Measurements from ENCODE around the gene TMEM140.

TMEM140 gene

GRCh38 chr7:135175931-135176330 lies 28.1 kb downstream of the TMEM140 start:
- H3K36me3 Mint-ChIP-seq (ENCODE audit: low read depth): peaks cover 15% of the 10 kb centered on the region

GRCh38 chr7:135177028-135177696 lies 29.3 kb downstream of the TMEM140 start:
- H3K4me1 Mint-ChIP-seq (ENCODE audit: low read depth): peaks cover 6% of the 10 kb centered on the region

More at GRCh38 chr7:135175931-135176330, 28.1 kb downstream of the TMEM140 start:
- no peak overlapping the region for H3K4me3 Mint-ChIP-seq
- no peaks in the 10 kb centered on the region for H3K27me3 Mint-ChIP-seq
- no peak overlapping the region for H3K27ac Mint-ChIP-seq
- H3K4me1 Mint-ChIP-seq (ENCODE audit: low read depth): peaks cover 18% of the 10 kb centered on the region
- H3K9me3 Mint-ChIP-seq: peaks cover 5% of the 10 kb centered on the region

GRCh38 chr7:135178364-135178763 lies 30.5 kb downstream of the TMEM140 start:
- Mint-ChIP-seq H3K9me3 (peaks cover 20% of the 10 kb centered on the region), H3K27ac (no peak overlapping the region), H3K4me1 (ENCODE audit: low read depth) (no peaks in the 10 kb centered on the region), H3K27me3 (no peaks in the 10 kb centered on the region), H3K36me3 (ENCODE audit: low read depth) (peaks cover 39% of the 10 kb centered on the region), H3K4me3 (no peak overlapping the region)

More at GRCh38 chr7:135177028-135177696, 29.3 kb downstream of the TMEM140 start:
- H3K27me3 Mint-ChIP-seq: no peaks in the 10 kb centered on the region
- peaks cover 14% of the 10 kb centered on the region for H3K9me3 Mint-ChIP-seq
- no peak overlapping the region for H3K27ac Mint-ChIP-seq
- no peak overlapping the region for H3K4me3 Mint-ChIP-seq
- peaks cover 27% of the 10 kb centered on the region for H3K36me3 Mint-ChIP-seq (ENCODE audit: low read depth)

GRCh38 chr7:135179321-135179925 lies 31.6 kb downstream of the TMEM140 start:
- Mint-ChIP-seq H3K4me1 (ENCODE audit: low read depth) (no peaks in the 10 kb centered on the region), H3K4me3 (no peak overlapping the region), H3K27ac (no peak overlapping the region), H3K36me3 (ENCODE audit: low read depth) (peaks cover 49% of the 10 kb centered on the region), H3K9me3 (peaks cover 26% of the 10 kb centered on the region), H3K27me3 (no peaks in the 10 kb centered on the region)

- Mint-ChIP-seq H3K36me3 (ENCODE audit: low read depth) (peaks cover 55% of the 10 kb centered on the region), H3K9me3 (peaks cover 26% of the 10 kb centered on the region)
Measured at GRCh38 chr7:135180122-135180521, 32.2 kb downstream of the TMEM140 start.

GRCh38 chr7:135181261-135181928 lies 33.5 kb downstream of the TMEM140 start:
- Mint-ChIP-seq H3K27me3 (no peaks in the 10 kb centered on the region), H3K36me3 (ENCODE audit: low read depth) (peaks cover 66% of the 10 kb centered on the region), H3K27ac (no peak overlapping the region), H3K9me3 (peaks cover 26% of the 10 kb centered on the region), H3K4me3 (no peak overlapping the region), H3K4me1 (ENCODE audit: low read depth) (peaks cover 4% of the 10 kb centered on the region)

More at GRCh38 chr7:135180122-135180521, 32.2 kb downstream of the TMEM140 start:
- no peak overlapping the region for H3K27ac Mint-ChIP-seq
- no peak overlapping the region for H3K4me3 Mint-ChIP-seq
- no peaks in the 10 kb centered on the region for H3K4me1 Mint-ChIP-seq (ENCODE audit: low read depth)
- H3K27me3 Mint-ChIP-seq: no peaks in the 10 kb centered on the region

- H3K27ac Mint-ChIP-seq: no peak overlapping the region
- H3K4me3 Mint-ChIP-seq: no peak overlapping the region
- H3K4me1 Mint-ChIP-seq (ENCODE audit: low read depth): peaks cover 11% of the 10 kb centered on the region
- H3K36me3 Mint-ChIP-seq (ENCODE audit: low read depth): peaks cover 73% of the 10 kb centered on the region
- peaks cover 26% of the 10 kb centered on the region for H3K9me3 Mint-ChIP-seq
- no peaks in the 10 kb centered on the region for H3K27me3 Mint-ChIP-seq
Measured at GRCh38 chr7:135181929-135182678, 34.2 kb downstream of the TMEM140 start.

GRCh38 chr7:135183478-135183877 lies 35.6 kb downstream of the TMEM140 start:
- Mint-ChIP-seq H3K4me1 (ENCODE audit: low read depth) (peaks cover 12% of the 10 kb centered on the region), H3K9me3 (peaks cover 26% of the 10 kb centered on the region), H3K4me3 (no peak overlapping the region), H3K27ac (no peak overlapping the region), H3K36me3 (ENCODE audit: low read depth) (peaks cover 85% of the 10 kb centered on the region), H3K27me3 (no peaks in the 10 kb centered on the region)

- peaks cover 86% of the 10 kb centered on the region for H3K36me3 Mint-ChIP-seq (ENCODE audit: low read depth)
- H3K4me1 Mint-ChIP-seq (ENCODE audit: low read depth): peaks cover 16% of the 10 kb centered on the region
- H3K27ac Mint-ChIP-seq: no peak overlapping the region
- H3K27me3 Mint-ChIP-seq: no peaks in the 10 kb centered on the region
- peaks cover 26% of the 10 kb centered on the region for H3K9me3 Mint-ChIP-seq
- no peak overlapping the region for H3K4me3 Mint-ChIP-seq
Measured at GRCh38 chr7:135184254-135184841, 36.5 kb downstream of the TMEM140 start.

GRCh38 chr7:135185471-135186260 lies 37.8 kb downstream of the TMEM140 start:
- Mint-ChIP-seq H3K4me3 (no peak overlapping the region), H3K36me3 (ENCODE audit: low read depth) (peaks cover 90% of the 10 kb centered on the region), H3K27me3 (no peaks in the 10 kb centered on the region), H3K4me1 (ENCODE audit: low read depth) (peaks cover 16% of the 10 kb centered on the region), H3K27ac (no peak overlapping the region), H3K9me3 (peaks cover 22% of the 10 kb centered on the region)

- Mint-ChIP-seq H3K27me3 (no peaks in the 10 kb centered on the region), H3K27ac (no peak overlapping the region), H3K4me3 (no peak overlapping the region), H3K9me3 (peaks cover 19% of the 10 kb centered on the region), H3K36me3 (ENCODE audit: low read depth) (peaks cover 89% of the 10 kb centered on the region), H3K4me1 (ENCODE audit: low read depth) (peaks cover 16% of the 10 kb centered on the region)
Measured at GRCh38 chr7:135186261-135186540, 38.3 kb downstream of the TMEM140 start.

- no peaks in the 10 kb centered on the region for H3K27me3 Mint-ChIP-seq
- H3K9me3 Mint-ChIP-seq: peaks cover 13% of the 10 kb centered on the region
- H3K4me1 Mint-ChIP-seq (ENCODE audit: low read depth): peaks cover 16% of the 10 kb centered on the region
- H3K27ac Mint-ChIP-seq: no peak overlapping the region
- no peak overlapping the region for H3K4me3 Mint-ChIP-seq
- H3K36me3 Mint-ChIP-seq (ENCODE audit: low read depth): peaks cover 88% of the 10 kb centered on the region
Measured at GRCh38 chr7:135186841-135187253, 39.0 kb downstream of the TMEM140 start.

GRCh38 chr7:135188298-135188984 lies 40.6 kb downstream of the TMEM140 start:
- H3K27me3 Mint-ChIP-seq: no peaks in the 10 kb centered on the region
- H3K36me3 Mint-ChIP-seq (ENCODE audit: low read depth): peaks cover 87% of the 10 kb centered on the region
- H3K27ac Mint-ChIP-seq: no peak overlapping the region
- no peak overlapping the region for H3K4me3 Mint-ChIP-seq
- peaks cover 16% of the 10 kb centered on the region for H3K4me1 Mint-ChIP-seq (ENCODE audit: low read depth)
- peaks cover 5% of the 10 kb centered on the region for H3K9me3 Mint-ChIP-seq
